ENCODE data around the gene CDH4.

DNA sequence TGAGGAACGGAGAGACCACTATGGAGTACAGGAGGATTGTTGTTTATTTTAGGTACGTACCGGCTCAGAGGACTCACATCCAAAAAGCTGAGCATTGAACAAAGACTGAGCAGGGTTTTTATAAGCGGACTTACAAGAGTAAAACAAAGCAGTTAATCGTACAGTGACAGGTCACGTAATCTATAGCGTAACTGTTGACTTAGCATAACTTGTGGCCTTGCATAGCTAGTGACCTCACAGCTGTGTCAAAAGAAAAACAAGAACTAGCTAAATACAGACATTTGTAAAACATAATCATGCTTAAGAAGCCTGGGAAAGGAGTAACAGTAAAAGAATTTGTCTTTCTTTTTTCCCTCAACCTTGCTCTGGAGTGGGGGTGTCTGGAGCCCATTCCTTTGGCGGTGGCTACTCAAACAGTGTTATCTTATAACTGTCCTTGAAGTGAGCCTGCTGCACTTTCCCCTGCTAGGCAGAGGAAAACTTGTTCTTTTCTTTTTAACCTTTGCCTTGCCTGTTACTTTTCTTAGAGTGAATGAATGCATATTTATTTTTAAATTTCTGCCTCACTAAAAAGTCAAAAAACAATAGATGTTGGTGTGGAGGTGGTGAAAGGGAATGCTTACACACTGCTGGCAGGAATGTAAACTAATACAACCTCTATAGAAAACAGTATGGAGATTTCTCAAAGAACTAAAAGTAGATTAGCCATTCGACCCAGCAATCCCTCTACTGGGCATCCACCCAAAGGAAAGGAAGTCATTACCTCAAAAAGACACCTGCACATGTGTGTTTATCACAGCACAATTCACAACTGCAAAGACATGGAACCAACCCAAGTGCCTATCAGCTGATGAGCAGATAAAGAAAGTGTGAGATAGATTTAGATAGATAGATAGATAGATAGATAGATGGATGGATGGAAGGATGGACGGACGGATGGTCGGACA lies 704.6 kb downstream of the CDH4 start:
- TF ChIP-seq CTCF (IDR thresholded peaks at IDR 0.05) = no peak
- TF ChIP-seq EZH2 (IDR thresholded peaks at IDR 0.05; ENCODE audit: borderline replicate concordance, insufficient read depth, low read depth, low read length, poor library complexity, severe bottlenecking) = no peak

Measured in B cell (primary cell).